Measurements from ENCODE around the gene MRTFB. TPM values are rescaled to one million over a fixed set of nuclear protein-coding genes. Genes with fewer than 3 reads are reported as not detected.
A peak's percentile ranks its signal among the peaks of the same experiment; 100 is the strongest.

The MRTFB gene
- total and polyA plus RNA-seq, 12 donors, result 5.5 to 77.7 (median 44.3) TPM

- intact Hi-C loops (cut with DNase I), result no loop called here
- Histone ChIP-seq H3K27ac (no peak overlapping the region), H3K9me3 (replicated peaks in 1 of 3) (no peaks in the 10 kb centered on the region), H3K4me1 (replicated peaks in 1 of 2) (peaks cover 0 to 8% of the 10 kb centered on the region in 2 donors), H3K27me3 (no peaks in the 10 kb centered on the region), H3K36me3 (replicated peaks in 1 of 2) (peaks cover 4 to 17% of the 10 kb centered on the region in 2 donors), H3K4me3 (no peak overlapping the region)
- DNase-seq, result peak; percentile 71 to 89 (median 83)
- 32 to 50% (median 40%) methylated on average over 3 of the region's 3 CpGs for WGBS, 4 donors
- TF ChIP-seq CTCF (IDR thresholded peaks at IDR 0.05), result no peak
- TF ChIP-seq POLR2A (IDR thresholded peaks at IDR 0.05), result no peak
These were observed 144.8 kb downstream of the MRTFB start for GRCh38 chr16:14215941-14216340.

GRCh38 chr16:14219983-14220382 lies 148.9 kb downstream of the MRTFB start:
- DNase-seq, result no peak
- H3K4me3 ChIP-seq, result no peak overlapping the region
- H3K27me3 ChIP-seq, result no peaks in the 10 kb centered on the region
- peaks cover 0 to 8% of the 10 kb centered on the region in 2 donors for H3K4me1 ChIP-seq (replicated peaks in 1 of 2)
- no peak for TF ChIP-seq CTCF (IDR thresholded peaks at IDR 0.05)
- H3K9me3 ChIP-seq (replicated peaks in 1 of 3), result no peaks in the 10 kb centered on the region
- peaks cover 0 to 22% of the 10 kb centered on the region in 2 donors for H3K36me3 ChIP-seq (replicated peaks in 1 of 2)
- intact Hi-C loops (cut with DNase I), result no loop called here
- 73 to 84% (median 80%) methylated on average over 3 of the region's 3 CpGs for WGBS, 4 donors
- peak overlapping the region in 1 of 5 donors; percentile 25 for H3K27ac ChIP-seq

GRCh38 chr16:14223632-14224031 lies 152.5 kb downstream of the MRTFB start:
- no peaks in the 10 kb centered on the region for H3K27me3 ChIP-seq
- peaks cover 0 to 18% of the 10 kb centered on the region in 2 donors for H3K36me3 ChIP-seq (replicated peaks in 1 of 2)
- H3K4me3 ChIP-seq, result no peak overlapping the region
- WGBS, 4 donors, result 96 to 99% (median 98%) methylated on average over 2 of the region's 2 CpGs
- DNase-seq, result no peak
- intact Hi-C loops (cut with DNase I), result no loop called here
- H3K4me1 ChIP-seq (replicated peaks in 1 of 2), result no peaks in the 10 kb centered on the region
- H3K27ac ChIP-seq, result no peak overlapping the region
- TF ChIP-seq CTCF (IDR thresholded peaks at IDR 0.05) (no peak), POLR2A (IDR thresholded peaks at IDR 0.05) (no peak)
- no peaks in the 10 kb centered on the region for H3K9me3 ChIP-seq (replicated peaks in 1 of 3)

- no peak overlapping the region for H3K27ac ChIP-seq
- TF ChIP-seq POLR2A (IDR thresholded peaks at IDR 0.05) (no peak), CTCF (IDR thresholded peaks at IDR 0.05) (no peak)
- H3K4me1 ChIP-seq (replicated peaks in 1 of 2), result no peaks in the 10 kb centered on the region
- peaks cover 0 to 9% of the 10 kb centered on the region in 2 donors for H3K36me3 ChIP-seq (replicated peaks in 1 of 2)
- no peaks in the 10 kb centered on the region for H3K27me3 ChIP-seq
- no peak overlapping the region for H3K4me3 ChIP-seq
- 96 to 99% (median 97%) methylated on average over 3 of the region's 3 CpGs for WGBS, 4 donors
- intact Hi-C loops (cut with DNase I), result no loop called here
- DNase-seq, result no peak
- no peaks in the 10 kb centered on the region for H3K9me3 ChIP-seq (replicated peaks in 1 of 3)
These were observed 154.3 kb downstream of the MRTFB start for GRCh38 chr16:14225457-14225856.
